NCI-H187 treated with DMSO at 0.1 percent for 48 hours (cell line): ENCODE results near the gene FGF6.

Experiments
- DNase-seq: peaks from one replicate; lab custom pipeline; 2025; lab: John Stamatoyannopoulos, UW

FGF6 gene

DNA sequence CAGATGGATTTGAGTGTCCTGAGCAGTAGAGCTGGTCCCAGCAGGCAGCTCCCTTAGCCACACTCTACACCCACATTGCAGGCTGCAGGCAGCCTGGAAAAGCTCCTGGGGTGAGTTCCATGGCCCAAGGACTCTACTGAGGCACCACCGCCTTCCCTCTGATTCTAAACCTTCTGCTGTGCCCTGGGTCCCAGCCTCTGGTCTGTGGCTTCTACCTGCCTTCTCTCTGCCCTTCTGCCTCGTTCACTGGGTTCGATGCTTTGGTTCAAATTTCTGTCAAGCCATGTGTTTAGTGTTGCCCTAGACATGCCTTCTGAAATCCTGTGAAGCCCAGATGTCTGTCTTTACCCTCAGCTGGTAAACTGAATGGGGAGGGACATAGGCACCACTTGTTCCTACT, 1.5 kb upstream of the FGF6 start:
- no peak for DNase-seq

DNA sequence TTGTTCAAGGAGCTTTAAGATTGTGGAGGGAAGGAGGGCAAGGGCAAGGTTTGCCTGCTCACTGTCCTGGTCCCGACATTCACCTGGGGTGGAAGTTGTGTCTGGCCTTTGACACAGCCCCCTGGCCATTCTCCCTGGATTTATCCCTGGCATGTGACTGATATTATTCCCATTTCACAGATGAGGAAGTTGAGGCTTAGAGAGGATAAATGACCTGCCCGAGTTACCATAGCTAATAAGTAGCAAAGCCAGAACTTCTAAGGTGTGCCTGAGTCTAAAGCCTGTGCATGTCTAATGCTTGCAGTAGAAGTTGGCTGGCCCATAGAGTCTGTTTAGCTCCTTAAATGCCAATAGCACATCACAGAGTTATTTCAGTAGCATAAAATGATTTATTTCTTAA, 720 bp upstream of the FGF6 start:
- DNase-seq: no peak

DNA sequence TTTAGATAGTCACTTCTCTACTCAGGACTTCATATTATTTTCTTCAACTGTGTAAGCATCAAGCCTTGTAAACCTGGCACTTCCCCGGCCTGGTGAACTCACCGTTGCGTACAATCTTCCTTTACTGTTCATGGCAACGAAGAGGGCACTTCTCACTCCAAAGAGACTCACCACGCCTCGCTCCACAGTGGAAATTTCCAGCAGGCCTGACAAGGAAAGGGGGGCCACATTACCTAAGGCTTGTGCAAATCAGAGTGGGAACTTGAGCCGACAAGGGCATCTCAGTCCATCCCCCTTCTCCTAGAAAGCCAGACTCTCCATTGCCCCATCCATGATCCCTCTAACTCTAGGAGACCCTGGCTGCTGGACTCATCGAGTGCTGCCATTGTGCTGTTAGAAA, 1.6 kb downstream of the FGF6 start:
- no peak for DNase-seq

- DNase-seq: no peak
Measured at GRCh38 chr12:4443616-4444015, 2.0 kb downstream of the FGF6 start.

DNA sequence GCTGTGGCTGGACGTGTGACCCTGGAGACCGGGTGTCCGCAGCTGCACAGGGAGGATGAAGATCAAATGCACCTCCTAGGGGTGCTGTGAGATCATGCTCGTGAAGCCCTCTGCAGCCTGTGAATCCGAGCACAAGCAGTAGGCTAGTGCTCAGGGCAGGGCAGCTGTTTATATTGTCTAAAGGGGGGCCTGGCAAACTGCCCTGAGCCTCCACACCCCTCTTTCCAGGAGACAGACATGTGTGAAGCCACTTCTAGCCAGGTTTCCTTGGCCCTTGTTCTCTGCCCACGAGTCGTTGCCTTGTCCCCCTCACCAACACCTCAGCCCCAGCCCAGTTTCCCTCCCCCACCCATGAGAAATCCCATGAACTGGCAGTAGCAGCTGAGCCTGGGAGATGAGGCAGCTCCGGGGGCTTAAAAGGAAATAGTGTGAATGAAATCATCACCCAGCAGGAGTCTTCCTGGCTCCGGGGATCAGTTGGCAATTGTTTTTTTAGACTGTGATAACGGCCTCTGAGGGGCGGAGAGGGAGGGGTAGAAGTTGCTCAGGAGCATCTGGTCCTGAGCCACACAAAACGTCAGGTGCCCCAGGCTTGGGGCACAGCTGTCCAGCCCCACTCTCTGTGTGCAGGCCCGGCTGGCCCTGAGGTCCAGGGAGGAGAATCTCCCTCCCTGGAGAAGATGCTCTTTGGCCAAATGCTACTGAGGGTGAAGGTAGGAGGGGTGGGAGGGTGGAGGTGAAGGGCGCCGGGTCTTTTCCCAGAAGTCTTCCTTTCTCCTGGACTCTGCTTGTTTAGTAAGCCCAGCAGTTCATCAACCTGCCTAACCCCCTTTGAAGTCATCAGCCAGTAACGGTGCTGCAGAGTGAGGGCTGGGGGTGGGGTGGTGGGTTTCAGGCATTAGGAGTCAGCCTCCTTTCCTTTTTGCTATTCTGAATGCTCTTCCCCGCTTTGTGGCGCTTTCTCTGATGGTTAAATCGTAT, 4.0 kb downstream of the FGF6 start:
- no peak for DNase-seq

DNA sequence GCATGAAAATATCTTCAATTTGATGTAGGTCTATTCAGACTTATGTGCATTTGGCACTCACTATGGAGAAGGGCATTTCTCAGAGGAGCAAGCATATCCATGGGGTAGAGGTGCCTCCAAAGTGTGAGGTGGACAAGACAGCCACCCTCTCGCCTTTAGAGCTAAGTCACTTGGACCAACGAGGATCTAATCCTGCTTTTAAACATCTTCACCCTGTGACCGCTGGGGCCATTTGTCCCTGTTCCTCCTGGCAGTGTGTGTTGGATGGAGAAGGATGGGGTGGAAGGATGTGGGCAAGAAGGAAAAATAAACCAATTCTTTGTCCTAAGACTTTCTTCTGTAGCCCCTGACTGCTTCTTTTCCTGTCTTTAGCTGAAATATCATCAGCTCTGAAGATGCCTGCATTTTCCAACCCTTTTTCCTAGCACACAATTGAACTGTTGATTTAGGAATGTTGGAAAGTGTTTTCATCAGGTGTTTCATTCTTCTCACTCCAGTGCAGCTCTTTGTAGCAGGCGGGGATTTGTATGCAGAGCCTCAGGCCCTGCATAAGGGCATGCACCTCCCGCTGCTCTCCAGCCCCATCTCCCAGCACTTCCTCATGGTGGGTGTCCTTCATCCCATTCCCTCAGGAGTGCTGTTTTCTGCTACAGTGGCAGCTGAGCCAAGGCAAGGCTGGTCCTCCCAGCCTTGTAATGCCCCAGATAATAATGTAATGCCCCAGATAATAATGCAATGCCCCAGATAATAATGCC, 5.3 kb downstream of the FGF6 start:
- DNase-seq: no peak

DNA sequence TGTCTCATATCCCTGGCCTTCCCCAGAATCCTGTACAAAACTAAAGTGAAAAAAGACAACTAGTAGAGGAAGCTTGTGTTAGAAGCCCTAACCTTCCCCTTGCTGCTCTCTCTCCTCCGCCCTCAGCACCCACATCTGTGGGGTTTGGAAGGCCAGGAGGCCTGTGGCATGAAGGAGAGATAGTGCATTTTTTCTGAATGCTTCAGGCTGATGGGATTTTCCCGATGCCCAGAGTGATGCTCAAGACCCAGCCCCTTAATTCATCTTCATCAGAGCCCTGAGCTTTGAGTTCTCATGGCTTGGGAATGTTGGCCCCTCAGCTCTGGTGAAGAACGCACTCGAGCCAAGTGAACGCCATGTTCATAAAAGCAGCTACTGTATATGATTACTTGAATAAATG, 5.9 kb downstream of the FGF6 start:
- DNase-seq: no peak

DNA sequence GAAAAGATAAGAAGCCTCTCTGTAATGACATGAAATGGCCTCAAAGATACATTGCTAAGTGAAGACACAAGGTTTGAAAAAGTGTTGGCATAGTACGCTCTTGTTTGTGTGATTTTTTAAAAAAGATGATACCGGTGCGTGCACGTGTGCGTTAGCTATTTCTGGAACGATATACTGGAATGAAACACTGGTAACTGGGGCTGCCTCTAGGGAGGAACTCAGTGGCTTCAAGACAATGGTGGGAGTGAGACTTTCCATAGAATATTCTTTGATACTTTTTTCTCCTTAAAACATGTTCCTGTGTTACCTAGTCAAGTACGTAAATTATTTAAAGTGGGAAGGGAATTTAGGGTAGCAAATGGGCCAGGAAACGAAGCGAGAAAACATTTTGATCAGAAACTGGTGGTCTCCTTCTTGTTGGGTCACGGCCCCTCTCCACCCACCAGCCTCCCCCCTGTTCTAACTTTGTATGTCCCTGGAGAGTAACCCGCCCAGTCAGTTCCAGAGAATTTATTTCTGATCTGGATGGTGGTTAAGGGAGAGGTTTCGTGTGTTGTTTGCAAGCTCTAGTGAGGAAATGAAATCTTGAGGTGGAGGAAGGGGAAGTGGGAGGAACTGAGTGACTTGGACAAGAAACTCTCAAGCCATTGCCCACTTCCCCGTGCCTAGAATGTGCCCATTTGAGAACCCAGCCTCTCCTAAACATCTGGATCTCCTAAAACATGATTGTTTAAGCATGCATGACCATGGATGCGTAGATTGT, 6.6 kb downstream of the FGF6 start:
- no peak for DNase-seq

- DNase-seq: no peak
Measured at GRCh38 chr12:4435537-4435936, 10.1 kb downstream of the FGF6 start.

DNA sequence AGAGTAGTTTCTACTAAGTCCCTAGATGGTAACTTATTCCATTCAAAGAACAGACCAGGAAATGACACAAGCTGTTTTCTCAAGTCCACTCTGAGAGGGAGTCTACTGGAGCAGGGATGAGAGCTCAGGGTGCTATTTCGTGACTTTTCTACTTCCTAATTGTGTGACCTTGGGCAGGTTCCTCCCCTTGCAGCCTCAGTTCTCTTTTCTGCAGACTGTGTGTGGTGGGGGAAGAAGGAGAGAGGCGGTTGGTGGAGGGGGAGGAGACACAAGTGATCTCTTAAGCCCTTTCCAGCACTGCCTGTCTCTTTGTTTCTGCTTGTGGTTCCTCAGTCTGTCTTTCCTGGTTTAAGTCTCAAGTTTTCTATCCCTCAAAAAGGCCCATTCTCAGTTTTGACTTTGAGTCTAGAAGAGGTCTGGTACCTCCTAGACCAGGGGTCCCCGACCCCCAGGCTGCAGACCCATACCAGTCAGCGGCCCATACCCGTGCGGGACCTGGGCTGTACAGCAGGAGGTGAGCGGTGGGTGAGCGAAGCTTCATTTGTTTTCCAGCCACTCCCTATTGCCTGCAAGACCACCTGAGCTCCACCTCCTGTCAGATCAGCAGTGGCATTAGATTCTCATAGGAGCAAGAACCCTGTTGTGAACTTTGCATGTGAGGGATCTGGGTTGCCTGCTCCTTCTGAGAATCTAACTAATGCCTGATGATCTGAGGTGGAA, 10.7 kb downstream of the FGF6 start:
- DNase-seq: no peak

DNA sequence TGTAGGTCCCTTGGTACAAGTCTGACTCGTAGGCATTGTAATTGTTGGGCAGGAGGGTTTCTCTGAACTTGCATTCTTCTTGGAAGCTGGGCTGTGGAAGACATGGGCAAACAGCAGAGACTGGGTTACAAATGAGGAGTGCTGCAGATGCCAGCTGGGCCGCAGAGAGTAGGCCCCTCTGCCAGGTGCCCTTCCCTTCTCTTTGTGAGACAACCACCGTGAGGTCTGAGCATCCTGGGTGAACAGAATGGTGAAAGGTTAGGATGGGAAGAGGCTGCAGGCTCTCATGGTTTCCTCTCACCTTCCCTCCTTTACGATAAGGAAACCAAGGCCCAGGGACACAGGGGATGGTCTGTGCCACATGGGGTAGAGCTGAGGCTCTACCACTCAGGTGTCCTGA, 11.3 kb downstream of the FGF6 start:
- DNase-seq: no peak

GRCh38 chr12:4433745-4434058, 11.9 kb downstream of the FGF6 start:
- DNase-seq: no peak

DNA sequence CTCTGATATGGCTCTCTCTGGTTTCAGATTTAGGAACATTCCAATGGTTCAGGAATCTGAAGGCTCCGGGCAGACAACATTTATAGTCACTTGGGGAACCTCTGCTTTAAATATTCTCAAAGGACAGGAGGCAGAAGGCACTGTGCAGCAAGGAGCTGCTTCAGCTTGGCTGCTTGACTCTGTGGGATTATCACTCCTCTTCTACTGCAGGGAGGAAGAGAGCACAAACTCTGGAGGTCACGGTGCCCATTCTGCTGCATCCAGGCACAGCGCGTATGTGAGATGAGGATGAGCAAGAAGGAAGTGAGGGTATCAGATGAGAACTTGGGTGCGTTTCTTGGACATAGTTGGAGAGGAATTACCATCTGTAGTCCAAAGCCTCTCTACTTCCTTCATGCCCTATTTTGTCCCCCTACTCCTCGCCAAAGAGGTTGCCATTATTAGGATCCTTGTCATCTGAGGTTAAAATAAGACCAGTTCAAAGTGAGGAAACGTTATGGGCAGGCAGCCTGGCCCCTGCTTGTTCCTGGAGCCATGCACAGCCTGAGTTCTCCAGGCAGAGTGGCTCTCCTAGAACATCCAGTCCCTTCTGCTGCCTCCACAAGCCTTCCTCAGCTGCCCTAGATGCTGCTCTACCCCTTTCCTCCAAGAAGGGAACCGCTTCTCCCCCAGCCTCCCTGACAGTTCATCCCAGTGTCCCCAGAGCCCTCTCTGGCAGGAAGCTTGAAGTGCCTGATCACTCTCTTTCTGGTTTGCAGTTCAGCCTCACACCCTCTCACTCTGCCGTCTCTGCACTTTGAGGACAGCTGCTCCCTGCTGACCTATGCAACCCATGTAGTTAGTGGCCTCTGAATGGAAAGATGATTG, 12.5 kb downstream of the FGF6 start:
- no peak for DNase-seq

- no peak for DNase-seq
Measured at GRCh38 chr12:4431866-4432265, 13.7 kb downstream of the FGF6 start.

DNA sequence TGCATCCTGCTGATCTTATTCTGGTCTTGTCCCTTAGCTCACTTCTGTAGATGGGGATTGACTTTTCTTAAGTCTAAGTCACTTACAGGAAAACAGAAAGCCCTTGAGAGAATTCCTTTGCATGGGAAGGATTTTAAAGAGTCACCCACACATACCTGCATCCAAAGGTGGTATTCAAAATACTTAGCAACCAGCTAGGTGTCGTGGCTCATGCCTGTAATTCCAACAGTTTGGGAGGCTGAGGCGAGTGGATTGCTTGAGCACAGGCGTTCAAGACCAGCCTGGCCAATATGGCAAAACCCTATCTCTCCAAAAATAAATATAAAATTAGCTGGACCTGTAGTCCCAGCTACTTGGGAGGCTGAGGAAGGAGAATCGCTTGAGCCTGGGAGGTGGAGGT, 14.2 kb downstream of the FGF6 start:
- no peak for DNase-seq

- DNase-seq: no peak
Measured at GRCh38 chr12:4424422-4424821, 21.2 kb downstream of the FGF6 start.

DNA sequence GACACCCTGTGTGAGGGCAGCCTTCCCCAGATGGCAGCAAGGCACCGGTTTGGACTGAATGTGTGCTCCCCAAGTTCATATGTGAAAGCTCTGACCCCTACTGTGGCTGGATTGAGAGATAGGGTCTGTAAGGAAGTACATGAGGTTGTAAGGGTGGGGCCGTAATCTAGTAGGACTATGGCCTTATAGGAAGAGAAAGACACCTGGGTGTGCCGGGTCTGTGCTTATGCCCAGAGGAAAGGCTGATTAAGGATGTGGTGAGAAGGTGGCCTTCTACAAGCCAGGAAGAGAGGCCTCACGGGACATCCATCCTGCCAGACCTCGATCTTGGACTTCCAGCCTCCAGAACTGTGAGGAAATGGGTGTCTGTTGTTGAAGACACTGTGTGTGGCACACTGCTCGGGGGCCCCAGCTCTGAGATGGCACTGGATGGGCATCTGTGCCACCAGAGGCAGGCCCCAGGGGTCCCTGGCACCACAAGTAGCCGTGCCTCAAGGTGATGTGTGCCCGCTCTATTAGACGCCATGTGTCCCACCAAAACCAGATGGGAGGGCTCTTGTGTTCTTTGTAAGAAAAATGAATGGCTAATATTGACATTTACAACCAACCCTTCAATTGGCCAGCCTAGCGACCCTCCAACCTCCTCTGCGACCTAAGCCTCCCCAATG, 22.0 kb downstream of the FGF6 start:
- no peak for DNase-seq

GRCh38 chr12:4422985-4423384, 22.6 kb downstream of the FGF6 start:
- DNase-seq: no peak

- DNase-seq: no peak
Measured at GRCh38 chr12:4421590-4422031, 24.0 kb downstream of the FGF6 start.

- DNase-seq: no peak
Measured at GRCh38 chr12:4420138-4420670, 25.4 kb downstream of the FGF6 start.
